ENCODE data around the gene FLT4. TPM values are rescaled to one million over a fixed set of nuclear protein-coding genes. Genes with fewer than 3 reads are reported as not detected.

The FLT4 gene
- polyA plus RNA-seq, 1 donor (not counting 4 experiments of a cell fraction or from before 2014, with no cell fraction given), result not detected

GRCh38 chr5:180639287-180639686, 10.1 kb downstream of the FLT4 start:
- dilution Hi-C loops (cut with MboI; ENCODE audit: extremely low pct_ligation_motif_present, low sequenced_read_pairs), result no loop called here
- Histone ChIP-seq H3K36me3 (ENCODE audit: control insufficient read depth in 2 of 2, extremely low read depth in 1 of 2, insufficient read depth in 2 of 2, low read length in 2 of 2) (no peaks in the 10 kb centered on the region), H3K9me3 (ENCODE audit: control insufficient read depth, low read depth, low read length) (no peaks in the 10 kb centered on the region), H3K27me3 (ENCODE audit: control insufficient read depth, extremely low read depth, insufficient read depth, low read length) (no peaks in the 10 kb centered on the region), H3K27ac (ENCODE audit: control insufficient read depth, insufficient read depth, low read length) (no peak overlapping the region), H3K9ac (ENCODE audit: control insufficient read depth, extremely low read depth, insufficient read depth, low read length) (no peak overlapping the region), H3K9me1 (ENCODE audit: control insufficient read depth, extremely low read depth, insufficient read depth, low read length) (no peaks in the 10 kb centered on the region), H3K4me2 (ENCODE audit: control insufficient read depth, extremely low read depth, insufficient read depth, low read depth, low read length) (no peak overlapping the region), H3K4me3 (ENCODE audit: control insufficient read depth in 2 of 3, extremely low read depth in 1 of 3, insufficient read depth in 2 of 3, low read depth in 1 of 3, low read length in 3 of 3) (no peak overlapping the region), H3K4me1 (ENCODE audit: control insufficient read depth, extremely low read depth, insufficient read depth, low read length) (no peaks in the 10 kb centered on the region), H2AFZ (ENCODE audit: control insufficient read depth, low read length) (no peak overlapping the region), H4K20me1 (ENCODE audit: control insufficient read depth, extremely low read depth, insufficient read depth, low read length) (no peaks in the 10 kb centered on the region), H3K79me2 (ENCODE audit: control insufficient read depth, insufficient read depth, low read length) (no peaks in the 10 kb centered on the region)
- FAIRE-seq (no peak), DNase-seq (ENCODE audit: low read depth, low spot score) (no peak)
- TF ChIP-seq CTCF (optimal IDR thresholded peaks at IDR 0.05 in 1 of 3, IDR thresholded peaks at IDR 0.05 in 1 of 3, conservative IDR thresholded peaks at IDR 0.05 in 1 of 3; ENCODE audit: extremely low read depth in 1 of 3, insufficient read depth in 2 of 3, low read length in 3 of 3), result no peak
- TF ChIP-seq EZH2 (IDR thresholded peaks at IDR 0.05; ENCODE audit: low read length), result no peak

- H3K9ac ChIP-seq (ENCODE audit: control insufficient read depth, extremely low read depth, insufficient read depth, low read length), result no peak overlapping the region
- dilution Hi-C loops (cut with MboI; ENCODE audit: extremely low pct_ligation_motif_present, low sequenced_read_pairs), result no loop called here
- no peaks in the 10 kb centered on the region for H4K20me1 ChIP-seq (ENCODE audit: control insufficient read depth, extremely low read depth, insufficient read depth, low read length)
- no peak for FAIRE-seq
- no peaks in the 10 kb centered on the region for H3K36me3 ChIP-seq (ENCODE audit: control insufficient read depth in 2 of 2, extremely low read depth in 1 of 2, insufficient read depth in 2 of 2, low read length in 2 of 2)
- no peak overlapping the region for H3K27ac ChIP-seq (ENCODE audit: control insufficient read depth, insufficient read depth, low read length)
- no peaks in the 10 kb centered on the region for H3K9me3 ChIP-seq (ENCODE audit: control insufficient read depth, low read depth, low read length)
- H3K9me1 ChIP-seq (ENCODE audit: control insufficient read depth, extremely low read depth, insufficient read depth, low read length), result no peaks in the 10 kb centered on the region
- H2AFZ ChIP-seq (ENCODE audit: control insufficient read depth, low read length), result no peak overlapping the region
- H3K4me3 ChIP-seq (ENCODE audit: control insufficient read depth in 2 of 3, extremely low read depth in 1 of 3, insufficient read depth in 2 of 3, low read depth in 1 of 3, low read length in 3 of 3), result no peak overlapping the region
- no peaks in the 10 kb centered on the region for H3K79me2 ChIP-seq (ENCODE audit: control insufficient read depth, insufficient read depth, low read length)
- no peaks in the 10 kb centered on the region for H3K4me1 ChIP-seq (ENCODE audit: control insufficient read depth, extremely low read depth, insufficient read depth, low read length)
- H3K4me2 ChIP-seq (ENCODE audit: control insufficient read depth, extremely low read depth, insufficient read depth, low read depth, low read length), result no peak overlapping the region
- no peaks in the 10 kb centered on the region for H3K27me3 ChIP-seq (ENCODE audit: control insufficient read depth, extremely low read depth, insufficient read depth, low read length)
- no peak for DNase-seq (ENCODE audit: low read depth, low spot score)
- TF ChIP-seq EZH2 (IDR thresholded peaks at IDR 0.05; ENCODE audit: low read length) (no peak), CTCF (optimal IDR thresholded peaks at IDR 0.05 in 1 of 3, IDR thresholded peaks at IDR 0.05 in 1 of 3, conservative IDR thresholded peaks at IDR 0.05 in 1 of 3; ENCODE audit: extremely low read depth in 1 of 3, insufficient read depth in 2 of 3, low read length in 3 of 3) (no peak)
These were observed 11.3 kb downstream of the FLT4 start for GRCh38 chr5:180637962-180638680.
